ENCODE measurements around the gene HOXA9. TPM values are rescaled to one million over a fixed set of nuclear protein-coding genes. Genes with fewer than 3 reads are reported as not detected.

HOXA9 gene
- 100 to 1,000 TPM in 1 of 4 donors, 10 to 100 TPM in 3; 19.5 to 130 (median 50.6) TPM for total RNA-seq

DNA sequence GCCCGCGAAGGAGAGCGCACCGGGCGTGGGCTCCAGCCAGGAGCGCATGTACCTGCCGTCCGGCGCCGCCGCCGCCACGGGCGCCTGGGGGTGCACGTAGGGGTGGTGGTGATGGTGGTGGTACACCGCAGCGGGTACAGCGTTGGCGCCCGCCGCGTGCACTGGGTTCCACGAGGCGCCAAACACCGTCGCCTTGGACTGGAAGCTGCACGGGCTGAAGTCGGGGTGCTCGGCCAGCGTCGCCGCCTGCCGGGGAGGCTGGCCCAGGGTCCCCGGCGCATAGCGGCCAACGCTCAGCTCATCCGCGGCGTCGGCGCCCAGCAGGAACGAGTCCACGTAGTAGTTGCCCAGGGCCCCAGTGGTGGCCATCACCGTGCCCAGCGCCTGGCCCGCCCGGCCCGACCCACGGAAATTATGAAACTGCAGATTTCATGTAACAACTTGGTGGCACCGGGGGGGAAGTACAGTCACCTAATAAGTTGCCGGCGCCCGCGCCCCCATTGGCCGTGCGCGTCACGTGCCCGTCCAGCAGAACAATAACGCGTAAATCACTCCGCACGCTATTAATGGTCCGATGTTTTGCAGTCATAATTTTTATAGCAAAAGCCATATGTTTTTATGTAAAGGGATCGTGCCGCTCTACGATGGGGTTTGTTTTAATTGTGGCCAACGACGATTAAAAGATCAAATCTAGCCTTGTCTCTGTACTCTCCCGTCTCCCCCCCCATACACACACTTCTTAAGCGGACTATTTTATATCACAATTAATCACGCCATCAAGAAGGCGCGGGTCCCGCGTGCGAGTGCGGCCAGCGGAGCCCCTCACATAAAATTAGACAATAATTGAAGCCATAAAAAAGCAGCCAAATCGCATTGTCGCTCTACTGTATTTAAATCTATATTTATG lies at the start of gene HOXA9:
HOXA9 (minus strand) TSS at position 449 of the 907 bp plus-strand sequence; CDS start at position 369, 80 bp downstream.
- peak; percentile 87 for DNase-seq
- peaks cover 1 to 33% (median 24%) of the 10 kb centered on the region in 4 donors for H3K4me1 ChIP-seq
- intact Hi-C loops (cut with DNase I; ENCODE audit: low total_unique reads) (loop anchor here (10.0 kb wide), 1 partner anchor 1311 kb away; no protein-coding TSS in a partner anchor), in situ Hi-C loops (cut with MboI; ENCODE audit: low pct_ligation_motif_present in 1 of 4, low pct_unique_long_range_greater_than_20kb in 1 of 4, low sequenced_read_pairs in 3 of 4) (loop anchor here in 3 of 4 donors (25.0 kb wide), 3 partner anchors 803 to 1303 kb away; no protein-coding TSS in a partner anchor)
- no peaks in the 10 kb centered on the region for H3K36me3 ChIP-seq
- TF ChIP-seq EP300 (IDR thresholded peaks at IDR 0.05; ENCODE audit: low read depth) (no peak), POLR2A (IDR thresholded peaks at IDR 0.05) (peak; percentile 77), POLR2AphosphoS5 (IDR thresholded peaks at IDR 0.05) (peak; percentile 86 to 94 (median 89))
- TF ChIP-seq, protein P1, sequence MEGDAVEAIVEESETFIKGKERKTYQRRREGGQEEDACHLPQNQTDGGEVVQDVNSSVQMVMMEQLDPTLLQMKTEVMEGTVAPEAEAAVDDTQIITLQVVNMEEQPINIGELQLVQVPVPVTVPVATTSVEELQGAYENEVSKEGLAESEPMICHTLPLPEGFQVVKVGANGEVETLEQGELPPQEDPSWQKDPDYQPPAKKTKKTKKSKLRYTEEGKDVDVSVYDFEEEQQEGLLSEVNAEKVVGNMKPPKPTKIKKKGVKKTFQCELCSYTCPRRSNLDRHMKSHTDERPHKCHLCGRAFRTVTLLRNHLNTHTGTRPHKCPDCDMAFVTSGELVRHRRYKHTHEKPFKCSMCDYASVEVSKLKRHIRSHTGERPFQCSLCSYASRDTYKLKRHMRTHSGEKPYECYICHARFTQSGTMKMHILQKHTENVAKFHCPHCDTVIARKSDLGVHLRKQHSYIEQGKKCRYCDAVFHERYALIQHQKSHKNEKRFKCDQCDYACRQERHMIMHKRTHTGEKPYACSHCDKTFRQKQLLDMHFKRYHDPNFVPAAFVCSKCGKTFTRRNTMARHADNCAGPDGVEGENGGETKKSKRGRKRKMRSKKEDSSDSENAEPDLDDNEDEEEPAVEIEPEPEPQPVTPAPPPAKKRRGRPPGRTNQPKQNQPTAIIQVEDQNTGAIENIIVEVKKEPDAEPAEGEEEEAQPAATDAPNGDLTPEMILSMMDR (IDR thresholded peaks at IDR 0.05), result peak in 4 of 5 experiments; percentile 7 to 37 (median 18)
- WGBS, 2 donors (ENCODE audit: low coverage in 1 of 2), result 11 to 14% methylated on average over 15 to 79 of the region's 82 CpGs
- H3K9me3 ChIP-seq, result no peaks in the 10 kb centered on the region
- peak within 1 kb of the TSS; percentile 95 to 99 (median 98) for H3K27ac ChIP-seq
- peaks cover 27% of the 10 kb centered on the region for H3K27me3 ChIP-seq
- H3K4me3 ChIP-seq, result peak within 1 kb of the TSS; percentile 58 to 82 (median 64)

DNA sequence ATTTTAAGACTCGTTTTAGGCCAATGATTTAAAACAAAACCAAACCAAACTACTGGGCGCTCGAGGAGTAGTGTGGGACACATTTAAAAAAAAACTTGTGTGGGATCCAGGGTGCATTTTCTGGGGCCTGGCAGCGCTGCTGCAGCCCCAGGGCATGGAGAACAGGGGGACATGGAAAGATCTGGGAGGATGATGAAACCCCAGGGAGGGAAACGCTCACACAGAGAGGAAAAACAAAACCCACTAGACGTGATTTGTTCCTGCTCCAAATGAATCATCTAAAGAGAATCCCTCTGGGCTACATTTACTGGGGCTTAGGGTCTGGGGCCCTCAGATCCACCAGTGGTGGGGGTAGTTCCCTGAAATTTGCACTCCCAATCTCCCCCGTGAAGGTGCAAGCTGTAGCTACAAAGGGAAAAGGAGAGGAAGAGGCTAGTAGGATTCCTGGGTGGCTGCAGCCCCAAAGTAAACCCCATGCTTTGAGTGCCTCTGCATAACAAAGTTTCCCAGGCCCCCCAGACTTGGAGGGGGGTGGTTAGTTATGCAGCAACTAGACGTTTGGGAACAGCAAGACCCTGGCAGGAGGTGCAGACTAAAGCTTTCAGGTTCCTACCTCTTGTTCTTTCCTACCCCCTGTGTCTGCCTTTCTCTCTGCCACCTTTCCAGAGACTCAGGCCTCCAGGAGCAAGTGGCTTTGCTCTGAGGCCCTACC lies 49.1 kb upstream of the HOXA9 start:
- peaks cover 0 to 39% (median 24%) of the 10 kb centered on the region in 4 donors for H3K4me1 ChIP-seq
- intact Hi-C loops (cut with DNase I; ENCODE audit: low total_unique reads), result no loop called here
- no peak overlapping the region for H3K27ac ChIP-seq
- DNase-seq, result no peak
- no peak overlapping the region for H3K4me3 ChIP-seq
- H3K9me3 ChIP-seq, result no peaks in the 10 kb centered on the region
- WGBS, 2 donors (ENCODE audit: low coverage in 1 of 2), result 73 to 79% methylated on average over 6 to 8 of the region's 8 CpGs
- peaks cover 68% of the 10 kb centered on the region for H3K27me3 ChIP-seq
- in situ Hi-C loops (cut with MboI; ENCODE audit: low pct_ligation_motif_present in 1 of 4, low pct_unique_long_range_greater_than_20kb in 1 of 4, low sequenced_read_pairs in 3 of 4), result loop anchor here (10.0 to 25.0 kb wide), 6 partner anchors 373 to 798 kb away; no protein-coding TSS in a partner anchor
- H3K36me3 ChIP-seq, result no peaks in the 10 kb centered on the region
- TF ChIP-seq EP300 (IDR thresholded peaks at IDR 0.05; ENCODE audit: low read depth) (no peak), POLR2AphosphoS5 (IDR thresholded peaks at IDR 0.05) (no peak), POLR2A (IDR thresholded peaks at IDR 0.05) (no peak)
- TF ChIP-seq, protein P1 (IDR thresholded peaks at IDR 0.05), result no peak

DNA sequence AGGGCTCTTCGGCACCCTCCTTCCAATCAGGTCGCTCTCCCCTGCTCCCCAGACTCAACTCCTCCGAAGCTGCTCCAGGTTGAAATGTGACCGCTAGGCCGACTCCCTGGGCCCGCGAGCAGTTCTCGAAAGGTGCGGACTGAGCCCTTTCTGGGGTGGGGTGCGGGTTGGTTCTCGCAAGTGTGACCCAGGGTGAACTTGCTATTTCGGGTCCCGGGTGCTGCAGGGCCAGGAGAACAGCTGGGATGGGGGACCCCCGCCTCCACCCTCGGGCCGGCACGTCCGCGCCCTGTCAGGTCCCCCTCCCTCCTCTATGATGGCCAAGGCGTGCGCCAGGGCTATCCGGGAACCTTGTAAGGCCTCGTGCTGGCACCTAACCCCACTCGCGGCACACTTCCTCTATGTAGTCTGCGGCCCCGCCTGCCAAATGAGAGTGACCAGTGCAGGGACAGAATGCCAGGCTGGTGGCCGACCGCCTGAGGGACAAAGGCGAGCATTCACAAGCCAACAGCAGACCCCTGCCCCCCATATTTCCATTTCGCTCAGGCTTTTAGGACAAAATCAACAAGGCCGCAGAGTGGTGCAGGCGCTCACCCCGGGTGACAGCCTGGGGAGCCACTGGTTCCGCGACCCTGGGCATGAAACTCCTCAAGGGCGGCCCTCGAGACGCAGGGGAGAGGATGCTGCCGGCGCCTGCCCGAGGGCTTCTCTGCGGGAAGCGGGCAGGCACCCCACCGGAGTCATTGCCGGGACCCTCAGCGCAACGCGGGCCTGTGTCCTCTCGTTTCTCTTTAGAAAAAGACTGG lies 48.3 kb upstream of the HOXA9 start:
- in situ Hi-C loops (cut with MboI; ENCODE audit: low pct_ligation_motif_present in 1 of 4, low pct_unique_long_range_greater_than_20kb in 1 of 4, low sequenced_read_pairs in 3 of 4), result loop anchor here (10.0 to 25.0 kb wide), 6 partner anchors 374 to 799 kb away; no protein-coding TSS in a partner anchor
- intact Hi-C loops (cut with DNase I; ENCODE audit: low total_unique reads), result no loop called here
- peaks cover 0 to 44% (median 28%) of the 10 kb centered on the region in 4 donors for H3K4me1 ChIP-seq

More for the DNA sequence above, 48.3 kb upstream of the HOXA9 start:
- Histone ChIP-seq H3K27ac (no peak overlapping the region), H3K9me3 (no peaks in the 10 kb centered on the region), H3K4me3 (peak overlapping the region in 1 of 4 donors; percentile 3), H3K27me3 (peaks cover 67% of the 10 kb centered on the region), H3K36me3 (no peaks in the 10 kb centered on the region)
- TF ChIP-seq POLR2A (IDR thresholded peaks at IDR 0.05) (no peak), EP300 (IDR thresholded peaks at IDR 0.05; ENCODE audit: low read depth) (no peak), POLR2AphosphoS5 (IDR thresholded peaks at IDR 0.05) (no peak)
- TF ChIP-seq, protein P1 (IDR thresholded peaks at IDR 0.05), result no peak
- no peak for DNase-seq
- 70% methylated on average over 47 of the region's 50 CpGs; no CpG with 5 or more reads in 1 of the 2 donors for WGBS, 2 donors (ENCODE audit: low coverage in 1 of 2)

Measured in transverse colon (tissue), 4 donors.